ENCODE measurements around the gene GRIN2A. TPM values are rescaled to one million over a fixed set of nuclear protein-coding genes. Genes with fewer than 3 reads are reported as not detected.

GRIN2A gene
- total RNA-seq, 1 donor from 2014 or later, result 1.5 TPM

GRCh38 chr16:10083301-10083700, 98.9 kb downstream of the GRIN2A start:
- Mint-ChIP-seq H3K36me3 (ENCODE audit: low read depth) (no peaks in the 10 kb centered on the region), H3K27ac (no peak overlapping the region), H3K4me3 (no peak overlapping the region), H3K9me3 (no peaks in the 10 kb centered on the region), H3K27me3 (peaks cover 26% of the 10 kb centered on the region), H3K4me1 (no peaks in the 10 kb centered on the region)
- TF ChIP-seq, protein P1, sequence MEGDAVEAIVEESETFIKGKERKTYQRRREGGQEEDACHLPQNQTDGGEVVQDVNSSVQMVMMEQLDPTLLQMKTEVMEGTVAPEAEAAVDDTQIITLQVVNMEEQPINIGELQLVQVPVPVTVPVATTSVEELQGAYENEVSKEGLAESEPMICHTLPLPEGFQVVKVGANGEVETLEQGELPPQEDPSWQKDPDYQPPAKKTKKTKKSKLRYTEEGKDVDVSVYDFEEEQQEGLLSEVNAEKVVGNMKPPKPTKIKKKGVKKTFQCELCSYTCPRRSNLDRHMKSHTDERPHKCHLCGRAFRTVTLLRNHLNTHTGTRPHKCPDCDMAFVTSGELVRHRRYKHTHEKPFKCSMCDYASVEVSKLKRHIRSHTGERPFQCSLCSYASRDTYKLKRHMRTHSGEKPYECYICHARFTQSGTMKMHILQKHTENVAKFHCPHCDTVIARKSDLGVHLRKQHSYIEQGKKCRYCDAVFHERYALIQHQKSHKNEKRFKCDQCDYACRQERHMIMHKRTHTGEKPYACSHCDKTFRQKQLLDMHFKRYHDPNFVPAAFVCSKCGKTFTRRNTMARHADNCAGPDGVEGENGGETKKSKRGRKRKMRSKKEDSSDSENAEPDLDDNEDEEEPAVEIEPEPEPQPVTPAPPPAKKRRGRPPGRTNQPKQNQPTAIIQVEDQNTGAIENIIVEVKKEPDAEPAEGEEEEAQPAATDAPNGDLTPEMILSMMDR (IDR thresholded peaks at IDR 0.05), result no peak
- DNase-seq (no peak), ATAC-seq (ENCODE audit: low read depth) (no peak)
- intact Hi-C loops (cut with micrococcal nuclease), result no loop called here
- POLR2A ChIA-PET, result no interaction called here
- CTCF ChIA-PET, result no interaction called here

DNA sequence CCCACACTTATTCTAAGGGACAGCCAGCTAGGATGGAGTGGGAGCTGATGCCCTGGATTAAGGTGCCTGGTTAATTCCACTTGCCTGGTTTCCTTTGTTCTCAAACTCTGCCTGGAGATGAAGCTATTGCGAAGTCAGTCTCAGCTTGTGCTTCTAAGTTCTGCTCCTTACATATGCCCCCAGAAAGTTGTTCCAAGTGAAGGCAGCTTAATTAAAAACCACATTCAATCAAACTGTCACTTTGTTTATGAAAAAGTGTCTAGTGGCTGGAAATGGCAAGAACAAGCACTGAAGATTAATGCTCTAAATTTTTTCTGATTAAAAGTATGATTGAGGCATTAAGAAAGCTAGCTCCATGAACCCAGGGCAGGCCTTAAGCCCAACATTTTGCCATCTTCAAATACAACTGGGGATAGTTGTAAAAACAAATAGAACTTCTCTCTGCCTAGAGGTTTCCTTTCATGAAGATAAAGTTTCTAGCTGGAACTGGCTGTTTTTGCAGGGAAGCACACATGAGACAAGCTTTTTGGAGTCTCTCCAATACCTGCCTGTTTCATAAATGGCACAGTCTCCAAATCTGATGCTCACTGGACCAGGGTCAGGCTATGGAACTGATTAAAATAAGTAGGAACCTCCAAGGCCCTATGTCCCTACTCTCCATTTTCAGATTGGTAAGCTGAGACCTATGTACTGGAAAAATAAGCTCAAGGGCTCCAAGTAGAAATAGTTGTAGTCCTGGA, 100.9 kb downstream of the GRIN2A start:
- Mint-ChIP-seq H3K9me3 (no peaks in the 10 kb centered on the region), H3K27ac (no peak overlapping the region)
- no peak for DNase-seq

DNA sequence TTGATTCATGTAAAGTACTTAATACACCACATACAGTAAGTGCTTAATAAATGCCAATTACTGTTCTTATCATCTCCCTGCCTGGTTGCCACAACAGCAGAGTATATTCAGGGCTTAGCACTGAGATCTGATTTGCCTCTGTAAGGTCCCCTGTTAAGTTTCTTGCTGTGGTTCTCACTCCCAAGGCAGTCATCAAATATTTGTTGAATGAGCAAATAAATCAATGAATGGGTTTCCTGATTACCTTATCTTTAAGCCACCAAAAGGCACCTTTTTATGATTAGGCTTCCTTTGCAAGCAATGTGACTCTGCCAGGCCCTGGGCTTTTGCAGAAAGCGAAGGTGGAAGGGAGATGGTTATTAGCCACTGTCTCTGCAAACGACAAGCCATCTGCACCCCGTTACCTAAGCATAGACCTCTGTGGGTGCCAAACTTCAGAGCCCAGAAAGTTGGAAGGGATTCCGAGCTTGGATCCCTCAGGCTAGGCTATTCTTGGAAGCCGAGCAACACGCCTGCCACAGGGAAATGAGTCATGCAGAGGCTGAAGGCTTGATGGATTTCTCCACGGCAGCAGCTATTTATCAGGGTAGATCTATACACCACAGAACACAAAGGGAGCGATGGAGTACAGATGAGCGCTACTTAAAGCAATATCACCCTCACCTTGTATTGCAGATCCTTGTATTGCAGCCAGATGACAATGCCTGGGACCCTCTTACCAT, 102.0 kb downstream of the GRIN2A start:
- DNase-seq (no peak), ATAC-seq (ENCODE audit: low read depth) (no peak)
- no peaks in the 10 kb centered on the region for H3K4me1 Mint-ChIP-seq
- H3K9me3 Mint-ChIP-seq, result no peaks in the 10 kb centered on the region
- peaks cover 17% of the 10 kb centered on the region for H3K27me3 Mint-ChIP-seq
- POLR2A ChIA-PET, result no interaction called here
- no peak overlapping the region for H3K4me3 Mint-ChIP-seq
- no peaks in the 10 kb centered on the region for H3K36me3 Mint-ChIP-seq (ENCODE audit: low read depth)
- H3K27ac Mint-ChIP-seq, result no peak overlapping the region
- TF ChIP-seq, protein P1 (IDR thresholded peaks at IDR 0.05), result no peak
- CTCF ChIA-PET, result no interaction called here
- intact Hi-C loops (cut with micrococcal nuclease), result no loop called here

More for the DNA sequence above, 100.9 kb downstream of the GRIN2A start:
- TF ChIP-seq, protein P1 (IDR thresholded peaks at IDR 0.05), result no peak
- ChIA-PET POLR2A (interaction anchor here (0.7 kb wide), 1 partner anchor 357 kb away, joined by 7 read pairs; no protein-coding TSS in a partner anchor), CTCF (no interaction called here)
- Mint-ChIP-seq H3K27me3 (peaks cover 17% of the 10 kb centered on the region), H3K4me1 (no peaks in the 10 kb centered on the region), H3K36me3 (ENCODE audit: low read depth) (no peaks in the 10 kb centered on the region), H3K4me3 (no peak overlapping the region)
- intact Hi-C loops (cut with micrococcal nuclease), result no loop called here
- no peak for ATAC-seq (ENCODE audit: low read depth)

- no peaks in the 10 kb centered on the region for H3K4me1 Mint-ChIP-seq
- TF ChIP-seq, protein P1 (IDR thresholded peaks at IDR 0.05), result no peak
- no peak overlapping the region for H3K4me3 Mint-ChIP-seq
- no peaks in the 10 kb centered on the region for H3K36me3 Mint-ChIP-seq (ENCODE audit: low read depth)
- ChIA-PET POLR2A (no interaction called here), CTCF (no interaction called here)
- DNase-seq (no peak), ATAC-seq (ENCODE audit: low read depth) (no peak)
- peaks cover 16% of the 10 kb centered on the region for H3K27me3 Mint-ChIP-seq
- no peaks in the 10 kb centered on the region for H3K9me3 Mint-ChIP-seq
- no peak overlapping the region for H3K27ac Mint-ChIP-seq
- intact Hi-C loops (cut with micrococcal nuclease), result no loop called here
Measured at GRCh38 chr16:10078541-10078949, 103.7 kb downstream of the GRIN2A start.

DNA sequence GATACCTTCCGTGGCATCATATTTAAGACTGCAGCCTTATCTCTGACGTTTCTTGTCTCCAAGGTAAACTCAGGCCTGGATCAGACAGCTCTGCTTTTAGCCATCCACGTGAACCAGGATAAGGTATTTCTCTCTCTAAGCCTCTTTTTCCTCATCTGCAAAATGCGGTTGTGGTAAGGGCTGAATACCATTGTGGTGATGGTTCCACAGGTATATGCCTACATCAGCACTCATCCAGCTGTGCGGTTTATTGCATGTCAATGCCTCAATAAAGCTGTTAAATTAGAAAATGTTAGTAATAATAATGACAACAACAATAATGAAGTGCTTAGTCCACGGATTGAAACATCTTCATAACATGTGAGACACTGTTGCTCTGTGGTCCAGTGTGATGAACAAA, 104.4 kb downstream of the GRIN2A start:
- Mint-ChIP-seq H3K4me1 (no peaks in the 10 kb centered on the region), H3K9me3 (no peaks in the 10 kb centered on the region), H3K27ac (no peak overlapping the region), H3K36me3 (ENCODE audit: low read depth) (no peaks in the 10 kb centered on the region), H3K4me3 (no peak overlapping the region), H3K27me3 (peaks cover 13% of the 10 kb centered on the region)
- ATAC-seq (ENCODE audit: low read depth), result no peak
- TF ChIP-seq, protein P1 (IDR thresholded peaks at IDR 0.05), result no peak
- DNase-seq, result no peak
- CTCF ChIA-PET, result no interaction called here
- intact Hi-C loops (cut with micrococcal nuclease), result no loop called here
- POLR2A ChIA-PET, result no interaction called here
